ENCODE results near the gene C12orf60.
A peak's percentile ranks its signal among the peaks of the same experiment; 100 is the strongest.
"Not testable (repeated sequence)": the region's sequence is repeated elsewhere in the genome, so short reads cannot be mapped to it uniquely, and the experiment has no call there.

Gene C12orf60, protein sequence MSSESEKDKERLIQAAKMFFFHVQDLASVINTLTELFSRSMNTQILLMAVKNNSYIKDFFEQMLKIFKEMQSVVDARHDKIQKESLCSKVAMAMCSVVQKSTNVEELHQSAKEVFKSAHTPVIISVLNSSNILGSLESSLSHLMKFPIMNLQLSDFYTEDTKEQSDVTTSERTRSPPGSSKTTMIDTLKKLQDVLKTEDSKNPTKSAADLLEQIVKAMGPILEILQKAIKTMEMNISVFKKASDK

DNA sequence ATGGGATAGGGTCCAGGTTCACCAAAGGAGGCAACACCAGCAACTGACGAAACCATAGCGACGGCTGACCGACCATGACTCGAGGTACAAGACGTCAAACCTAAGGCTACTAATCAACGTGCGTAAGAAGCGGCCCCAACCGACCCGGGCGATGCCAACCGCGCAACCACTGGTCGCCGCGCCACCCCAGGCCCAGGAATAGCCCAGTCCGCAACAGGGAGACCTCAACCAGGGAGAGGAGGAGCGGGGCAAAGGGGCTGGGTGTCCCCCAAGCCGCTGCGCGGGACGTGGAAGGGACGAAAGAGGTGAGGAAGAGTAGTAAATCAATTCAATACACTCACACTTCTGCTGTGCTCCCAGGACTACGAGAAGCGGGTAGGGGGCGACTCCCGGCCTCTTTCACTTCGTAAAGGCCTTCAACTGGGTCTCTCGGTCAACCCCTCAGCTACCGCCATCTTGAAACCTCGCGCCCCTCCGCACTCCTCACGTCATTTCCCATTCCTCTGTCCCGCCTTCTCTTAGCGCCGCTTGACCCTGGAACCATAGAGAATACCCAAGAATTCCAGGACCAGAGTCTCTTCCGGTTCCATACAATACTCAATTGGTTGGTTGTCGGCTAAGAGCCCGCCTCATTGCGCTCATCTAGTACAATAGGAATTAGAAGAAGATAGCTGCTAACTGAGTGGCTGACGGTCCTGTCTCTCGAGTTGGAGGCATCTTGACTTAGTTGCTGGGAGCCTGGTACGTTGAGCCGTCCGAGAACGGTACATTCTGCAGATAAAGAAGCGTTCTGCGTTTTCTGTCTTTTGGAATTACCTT, at the start of gene C12orf60, which contains the start of gene WBP11:
TSS of gene C12orf60 (plus strand) at position 660 of the 819 bp plus-strand sequence. CDS start 19,266 bp downstream, outside the sequence.
TSS of gene WBP11 (minus strand) at position 468 of the 819 bp plus-strand sequence. CDS start 2,095 bp downstream, outside the sequence.
- peak; percentile 97 for DNase-seq

DNA sequence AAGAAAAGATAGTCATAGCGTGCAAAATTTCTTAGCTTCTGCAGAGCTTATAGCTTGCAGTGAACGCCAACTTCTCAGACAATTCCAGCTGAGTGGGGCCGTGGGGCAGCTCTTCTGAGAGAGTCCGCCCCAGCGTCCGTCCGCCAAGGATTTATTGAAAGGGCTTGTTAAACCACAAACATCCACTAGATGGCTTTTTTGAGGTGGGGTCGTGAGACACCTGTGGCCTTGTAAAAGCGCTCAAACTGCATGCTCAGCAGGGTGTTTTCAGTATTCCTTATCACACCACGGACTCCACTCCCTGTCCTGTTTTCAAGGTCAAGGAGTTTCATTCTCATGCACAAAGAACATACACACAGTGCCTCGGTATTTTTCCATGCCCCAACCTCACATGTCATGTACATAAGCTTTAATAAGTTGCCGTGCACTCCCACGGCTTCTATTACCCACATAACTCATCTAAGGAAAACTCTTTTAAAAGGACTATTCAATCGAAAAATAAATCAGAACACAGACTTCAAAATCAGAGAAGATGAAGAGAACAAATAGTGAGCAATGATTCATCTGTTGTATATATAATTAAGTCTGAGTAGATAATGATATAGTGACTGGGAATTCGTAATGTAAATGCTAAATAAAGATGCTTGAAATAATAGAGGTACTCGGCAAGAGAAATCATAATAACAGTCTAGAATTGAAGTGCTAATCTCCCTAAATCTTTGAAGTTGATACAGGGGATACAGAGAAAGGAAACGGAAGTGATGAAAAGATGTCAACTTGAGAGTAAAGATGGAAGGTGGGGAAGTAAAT, 46.9 kb upstream of the C12orf60 start:
- DNase-seq = no peak

DNA sequence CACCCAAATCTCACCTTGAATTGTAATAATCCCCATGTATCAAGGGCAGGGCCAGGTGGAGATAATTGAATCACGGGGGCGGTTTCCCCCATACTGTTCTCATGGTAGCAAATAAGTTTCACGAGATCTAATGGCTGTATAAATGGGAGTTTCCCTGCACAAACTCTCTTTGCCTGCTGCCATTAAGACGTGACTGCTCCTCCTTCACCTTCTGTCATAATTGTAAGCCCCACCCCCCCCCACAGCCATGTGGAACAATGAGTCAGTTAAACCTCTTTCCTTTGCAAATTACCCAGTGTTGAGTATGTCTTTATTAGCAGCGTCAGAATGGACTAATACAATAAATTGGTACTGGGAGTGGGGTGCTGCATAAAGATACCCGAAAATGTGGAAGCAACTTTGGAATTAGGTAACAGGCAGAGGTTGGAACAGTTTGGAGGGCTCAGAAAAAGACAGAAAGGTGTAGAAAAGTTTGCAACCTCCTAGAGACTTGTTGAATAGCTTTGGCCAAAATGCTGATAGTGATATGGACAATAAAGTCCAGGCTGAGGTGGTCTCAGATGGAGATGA, 43.7 kb upstream of the C12orf60 start:
- DNase-seq = not testable (repeated sequence)

DNA sequence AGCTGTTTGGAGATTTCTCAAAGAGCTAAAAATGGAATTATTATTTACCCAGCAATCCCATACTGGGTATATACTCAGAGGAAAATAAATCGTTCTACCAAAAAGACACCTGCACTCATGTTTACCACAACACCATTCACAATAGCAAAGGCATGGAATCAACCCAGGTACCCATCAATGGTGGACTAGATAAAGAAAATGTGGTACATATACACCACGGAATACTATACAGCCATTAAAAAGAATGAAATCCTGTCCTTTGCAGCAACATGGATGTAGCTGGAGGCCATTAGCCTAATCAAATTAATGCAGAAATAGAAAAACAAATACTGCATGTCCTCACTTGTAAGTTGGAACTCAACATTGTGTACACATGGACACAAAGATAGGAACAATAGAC, 38.1 kb upstream of the C12orf60 start:
- DNase-seq = no peak

DNA sequence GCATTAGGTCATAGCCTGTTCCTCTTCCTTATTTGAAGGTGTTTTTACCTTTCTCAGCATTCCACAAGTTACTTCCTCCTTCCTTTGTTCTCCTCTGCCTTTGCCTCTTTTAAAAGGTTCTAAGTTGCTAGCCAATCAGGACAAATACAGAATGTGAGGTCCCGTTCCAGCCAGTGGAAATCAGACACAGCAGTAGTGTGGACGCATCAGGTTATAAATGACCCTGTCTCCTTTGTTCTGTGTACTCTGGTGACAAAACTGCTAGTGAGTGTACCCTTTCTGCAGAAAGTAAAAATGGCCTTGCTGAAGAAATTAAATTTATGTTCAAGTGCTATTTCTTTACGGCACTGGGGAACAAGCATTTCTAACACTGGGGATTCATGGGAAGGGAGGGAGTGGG, 37.5 kb upstream of the C12orf60 start:
- DNase-seq = not testable (repeated sequence)

DNA sequence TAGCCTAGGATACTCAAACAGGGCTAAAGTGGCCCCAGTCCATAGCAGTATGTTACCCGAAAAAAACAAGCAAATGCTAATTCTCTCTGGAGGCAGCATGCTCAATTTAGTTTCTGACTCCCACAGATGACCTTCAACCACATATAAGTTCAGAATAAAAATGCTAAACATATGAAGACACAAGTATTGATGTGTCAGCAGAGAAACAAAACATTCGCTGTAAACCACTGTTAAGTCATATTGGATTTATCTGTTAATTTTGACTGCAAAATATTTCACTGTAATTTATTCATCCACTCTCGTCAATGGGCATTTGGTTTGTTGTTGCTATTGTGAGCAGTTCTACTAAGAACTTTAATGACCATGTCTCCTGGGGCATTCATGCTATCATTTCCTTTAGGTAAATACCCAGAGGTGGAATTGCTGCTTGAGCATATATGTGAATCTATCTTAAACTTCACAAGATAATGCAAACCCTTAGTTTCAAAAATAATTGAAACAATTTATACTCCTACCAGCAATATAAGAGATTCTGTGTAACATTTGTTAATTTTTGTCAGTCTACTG, 36.7 kb upstream of the C12orf60 start:
- DNase-seq = no peak

DNA sequence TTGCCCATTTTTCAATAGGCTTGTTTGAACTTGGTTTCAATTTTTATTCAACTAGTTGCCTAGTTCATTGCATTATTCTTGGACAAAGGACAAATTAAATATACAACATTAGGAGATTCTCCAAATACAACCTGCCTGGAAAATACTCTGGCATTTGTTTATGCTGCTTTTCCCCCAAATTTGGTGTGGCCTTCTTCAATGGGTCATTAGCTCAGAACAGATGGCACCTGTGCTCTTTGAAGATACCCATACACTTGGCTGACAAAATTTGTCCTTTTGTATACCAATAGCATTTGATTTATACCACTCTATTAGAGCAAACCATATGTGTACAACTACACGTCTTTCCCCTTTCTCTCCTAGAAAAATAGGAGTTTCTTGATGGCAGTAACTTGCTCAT, 35.9 kb upstream of the C12orf60 start:
- no peak for DNase-seq

DNA sequence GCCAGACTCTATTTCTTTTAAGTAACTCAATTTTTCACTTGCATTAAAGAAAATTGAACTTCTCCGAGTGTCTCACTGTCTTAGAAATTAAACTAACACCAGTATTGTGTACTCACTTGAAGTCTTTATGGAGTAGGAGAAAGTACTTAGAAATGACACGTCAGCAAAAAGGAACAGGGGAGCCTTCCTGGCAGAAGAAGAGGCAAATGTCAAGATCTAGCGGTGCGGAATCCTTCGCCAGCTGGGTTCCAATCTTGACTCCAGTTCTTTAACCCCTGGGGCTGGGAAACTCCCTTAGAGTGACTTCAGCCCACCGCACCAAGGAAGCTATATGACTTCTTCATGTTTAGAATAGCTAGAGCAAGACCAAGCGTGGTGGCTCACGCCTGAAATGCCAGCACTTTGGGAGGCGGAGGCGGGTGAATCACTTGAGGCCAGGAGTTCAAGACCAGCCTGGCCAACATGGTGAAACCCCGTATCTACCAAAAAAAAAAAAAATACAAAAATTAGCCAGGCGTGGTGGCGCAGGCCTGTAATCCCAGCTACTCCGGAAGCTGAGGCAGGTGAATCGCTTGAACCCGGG, 34.6 kb upstream of the C12orf60 start:
- no peak for DNase-seq

DNA sequence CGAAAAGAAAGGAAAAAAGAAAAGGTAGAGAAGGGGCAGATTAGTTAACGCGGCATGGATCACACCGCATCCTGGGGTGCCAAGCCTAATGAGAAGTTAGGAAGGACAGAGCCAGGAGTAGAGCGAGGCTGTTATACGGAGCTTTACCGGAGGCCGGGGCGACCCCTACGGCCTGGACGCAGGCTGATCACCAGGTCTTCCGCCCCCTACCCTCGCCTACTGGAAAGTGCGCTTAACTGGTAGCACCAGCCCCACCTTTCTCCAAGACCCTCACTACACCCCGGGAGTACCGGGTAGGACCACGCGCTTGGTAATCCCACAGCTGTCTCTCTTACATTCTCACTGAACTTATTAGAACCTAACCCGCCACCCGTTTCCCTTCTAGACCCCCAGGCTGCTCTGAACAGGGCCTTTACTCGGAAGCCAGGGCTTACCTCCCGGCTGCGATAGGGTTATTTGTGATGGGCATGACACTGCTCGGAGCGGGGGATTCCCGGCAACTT, 34.0 kb upstream of the C12orf60 start:
- DNase-seq = no peak

DNA sequence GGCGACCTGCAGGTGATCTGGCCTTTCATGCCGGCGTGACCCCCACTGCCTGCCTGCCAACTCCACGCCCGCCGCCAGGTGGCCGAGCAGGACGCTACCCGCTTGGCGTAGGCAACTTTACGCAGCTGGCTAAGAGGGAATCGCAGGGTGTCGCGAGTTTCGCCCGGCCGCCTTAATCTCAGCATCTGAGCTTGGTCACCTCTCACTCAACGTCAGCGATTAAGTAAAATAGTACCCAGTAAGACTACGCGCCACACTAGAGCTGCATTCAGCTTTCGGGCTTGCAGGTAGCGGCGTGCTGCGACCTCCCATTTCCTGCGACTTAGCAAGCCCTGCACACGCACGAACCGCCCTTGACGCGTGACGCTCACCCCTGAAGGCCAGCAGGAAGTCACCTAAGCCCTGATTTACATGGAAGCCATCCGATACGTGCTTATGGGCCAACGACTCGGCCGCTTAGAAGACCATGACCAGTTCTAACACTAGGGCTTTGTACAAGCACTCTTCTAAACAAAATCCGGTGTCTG, 33.4 kb upstream of the C12orf60 start:
- peak; percentile 83 for DNase-seq

DNA sequence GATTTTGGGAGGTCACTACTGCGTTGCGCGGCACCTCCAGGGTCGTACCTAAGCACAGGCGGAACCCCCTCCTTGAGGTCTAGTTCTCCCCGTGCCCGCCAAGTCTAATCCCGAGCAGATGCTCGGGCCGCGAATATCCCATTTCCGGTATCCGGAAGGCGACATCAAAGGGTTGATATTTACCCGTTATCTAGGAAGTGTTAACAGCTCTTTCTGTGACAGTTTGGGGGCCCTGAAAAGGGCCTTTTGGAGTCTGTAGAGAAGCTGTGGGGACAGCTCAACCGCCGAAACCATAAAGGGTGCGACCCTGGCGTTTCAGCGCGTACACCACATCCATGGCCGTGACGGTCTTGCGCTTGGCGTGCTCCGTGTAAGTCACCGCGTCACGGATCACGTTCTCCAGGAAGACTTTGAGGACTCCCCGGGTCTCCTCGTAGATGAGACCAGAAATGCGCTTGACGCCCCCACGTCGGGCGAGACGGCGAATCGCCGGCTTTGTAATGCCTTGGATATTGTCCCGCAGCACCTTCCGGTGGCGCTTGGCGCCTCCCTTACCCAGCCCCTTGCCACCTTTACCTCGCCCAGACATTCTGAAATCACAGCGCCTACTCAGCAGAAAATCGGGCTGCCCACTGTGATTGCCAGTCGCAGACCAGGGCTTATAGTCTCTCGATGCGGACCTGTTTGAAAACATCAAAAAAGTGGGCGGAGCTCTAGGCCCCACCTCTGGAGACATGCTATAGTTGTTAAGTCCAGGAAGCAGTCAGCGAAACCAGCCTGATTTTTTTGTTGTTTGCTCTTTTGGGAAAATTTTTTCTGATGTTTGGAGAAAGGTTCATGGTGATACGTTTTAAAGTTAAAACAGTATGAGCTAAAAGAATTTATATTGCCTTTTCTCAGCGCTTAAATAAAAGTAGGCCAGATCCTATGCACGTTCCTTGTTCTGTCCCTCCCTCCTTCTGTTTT, 32.7 kb upstream of the C12orf60 start:
- DNase-seq = peak; percentile 72

DNA sequence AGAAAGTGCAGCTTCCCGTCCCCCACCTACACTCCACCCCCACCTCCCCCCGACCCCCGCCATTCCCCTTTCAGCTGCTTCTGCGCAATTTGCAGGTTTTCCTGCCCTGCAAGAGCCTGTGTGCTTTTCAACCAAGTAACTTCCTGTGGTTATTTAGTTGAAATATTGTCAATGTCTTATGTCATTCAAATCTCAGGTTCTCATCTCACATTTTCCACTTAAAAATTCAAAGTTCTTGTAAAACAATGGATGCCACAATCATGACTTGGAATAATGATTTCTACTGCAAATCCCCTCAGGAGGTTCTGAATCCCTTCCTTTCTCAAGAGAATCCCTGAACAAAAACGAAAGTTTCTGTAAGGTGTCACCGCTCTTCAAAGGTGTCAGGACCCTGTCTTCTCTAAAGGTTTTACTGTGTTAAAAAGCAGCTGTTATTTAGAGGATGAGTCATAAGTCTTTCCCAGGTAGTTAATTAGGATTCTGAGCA, 31.8 kb upstream of the C12orf60 start:
- no peak for DNase-seq

DNA sequence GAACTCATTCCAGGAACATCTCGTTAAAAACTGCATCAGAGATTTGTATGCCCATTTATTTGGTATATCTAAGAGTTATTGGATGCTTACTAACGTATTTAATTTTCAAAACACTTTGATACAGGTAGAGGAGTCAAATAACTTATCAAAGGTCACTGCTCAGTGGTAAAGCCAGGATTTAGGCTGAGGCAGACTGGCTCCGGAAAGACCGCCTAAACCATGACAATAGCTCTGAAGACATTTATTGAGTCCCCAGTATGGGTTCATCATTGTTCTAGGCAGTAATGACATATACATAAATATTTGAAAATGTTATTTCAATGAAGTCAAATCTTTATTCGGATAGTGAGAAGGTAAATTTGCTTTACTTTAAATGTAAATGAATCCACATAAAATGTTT, 30.5 kb upstream of the C12orf60 start:
- DNase-seq = no peak

DNA sequence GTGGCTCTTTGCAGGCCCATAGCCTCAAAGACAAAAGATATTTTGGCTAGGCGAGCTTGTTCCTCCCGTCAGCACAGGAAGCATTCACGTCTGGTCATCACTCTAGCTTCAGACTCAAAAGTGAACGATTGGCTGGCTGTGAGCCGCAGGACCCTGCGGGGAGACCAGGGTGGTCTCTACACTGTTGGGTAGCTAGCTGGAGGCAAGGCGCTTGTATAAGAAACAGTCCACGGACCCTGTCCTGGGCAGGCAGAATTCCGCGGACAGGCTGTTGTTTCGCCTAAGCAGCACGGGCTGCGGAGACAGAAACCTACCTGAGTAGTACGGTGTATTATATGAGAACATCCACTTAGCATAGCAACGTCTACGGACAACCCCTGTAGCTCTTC, 29.8 kb upstream of the C12orf60 start:
- DNase-seq = no peak

DNA sequence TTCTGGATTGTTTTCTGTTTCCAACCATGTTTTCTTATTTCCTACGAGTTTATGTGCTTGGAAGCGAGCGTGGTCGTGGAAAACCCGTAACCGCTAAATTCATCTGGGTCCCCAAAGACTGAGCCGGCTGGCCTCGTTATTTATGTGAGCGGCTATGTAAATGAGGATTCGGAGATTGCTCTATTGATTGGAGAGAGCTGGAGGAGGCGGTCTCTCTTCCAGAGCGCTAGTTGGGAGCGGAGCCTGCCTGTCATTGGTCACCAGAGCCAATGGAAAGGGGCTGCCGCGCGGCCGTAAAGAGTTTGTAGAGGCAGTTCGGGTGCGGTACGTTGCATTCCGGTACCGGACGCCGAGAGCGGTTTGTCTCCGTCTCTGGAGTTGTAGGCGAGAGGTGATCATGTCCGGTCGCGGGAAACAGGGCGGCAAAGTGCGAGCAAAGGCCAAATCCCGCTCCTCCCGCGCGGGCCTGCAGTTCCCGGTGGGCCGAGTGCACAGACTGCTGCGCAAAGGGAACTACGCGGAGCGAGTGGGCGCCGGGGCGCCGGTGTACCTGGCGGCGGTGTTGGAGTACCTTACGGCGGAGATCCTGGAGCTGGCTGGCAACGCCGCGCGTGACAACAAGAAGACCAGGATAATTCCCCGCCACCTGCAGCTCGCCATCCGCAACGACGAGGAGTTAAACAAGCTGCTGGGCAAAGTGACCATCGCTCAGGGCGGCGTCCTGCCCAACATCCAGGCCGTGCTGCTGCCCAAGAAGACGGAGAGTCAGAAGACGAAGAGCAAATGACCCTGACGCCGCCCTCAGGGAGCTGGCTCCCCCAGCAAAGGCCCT, 29.2 kb upstream of the C12orf60 start:
- DNase-seq = no peak

DNA sequence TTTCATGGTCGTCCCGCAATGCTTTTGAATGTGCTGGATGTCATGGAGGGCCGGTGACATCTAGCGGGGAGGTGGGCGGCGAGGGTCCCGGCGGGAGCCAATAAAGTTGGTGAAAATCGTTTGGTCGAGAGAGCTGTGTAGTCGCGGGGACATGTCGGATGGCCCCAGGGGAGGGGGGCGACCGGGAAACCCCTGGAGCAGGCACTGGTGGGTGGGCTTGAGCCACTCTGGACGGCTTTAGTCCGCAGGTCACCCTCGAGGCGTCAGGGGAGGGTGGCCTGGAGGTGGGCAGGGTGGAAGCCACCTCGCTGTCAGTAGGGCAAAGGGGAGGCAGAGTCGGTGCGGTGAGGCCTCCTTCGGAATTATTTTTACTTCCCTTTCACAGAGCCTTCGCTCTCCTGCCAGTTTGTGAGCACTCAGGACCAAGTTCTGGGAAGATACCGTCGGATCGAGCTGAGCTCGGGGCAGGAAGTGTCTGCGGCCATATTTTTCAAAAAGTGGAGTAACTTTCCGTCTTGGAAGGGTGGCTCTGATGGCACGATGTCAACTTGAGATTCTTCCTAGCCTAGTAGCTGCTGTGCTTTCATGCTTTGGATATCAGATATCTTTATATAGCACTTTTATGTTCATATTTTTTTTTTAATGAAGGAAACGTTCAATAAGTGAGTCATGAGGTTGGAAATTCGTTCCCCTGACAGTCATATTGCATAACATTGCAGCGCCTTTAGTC, 28.4 kb upstream of the C12orf60 start:
- DNase-seq = no peak

DNA sequence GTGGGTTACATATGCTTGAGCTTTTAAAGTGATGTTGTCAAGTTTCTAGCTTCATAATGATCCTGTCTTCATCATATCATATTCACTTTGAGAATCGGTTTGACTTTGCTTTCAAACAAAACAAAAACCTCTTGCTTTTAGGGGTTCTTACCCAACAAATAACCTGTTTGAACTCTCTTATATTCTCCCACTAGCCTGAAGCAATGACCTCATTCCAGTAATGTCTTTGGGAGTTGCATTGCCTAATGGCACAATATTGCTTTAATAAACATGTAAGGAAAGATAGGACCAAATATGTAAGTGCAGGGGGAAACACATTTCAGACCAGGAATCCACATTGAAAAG, 27.9 kb upstream of the C12orf60 start:
- no peak for DNase-seq

DNA sequence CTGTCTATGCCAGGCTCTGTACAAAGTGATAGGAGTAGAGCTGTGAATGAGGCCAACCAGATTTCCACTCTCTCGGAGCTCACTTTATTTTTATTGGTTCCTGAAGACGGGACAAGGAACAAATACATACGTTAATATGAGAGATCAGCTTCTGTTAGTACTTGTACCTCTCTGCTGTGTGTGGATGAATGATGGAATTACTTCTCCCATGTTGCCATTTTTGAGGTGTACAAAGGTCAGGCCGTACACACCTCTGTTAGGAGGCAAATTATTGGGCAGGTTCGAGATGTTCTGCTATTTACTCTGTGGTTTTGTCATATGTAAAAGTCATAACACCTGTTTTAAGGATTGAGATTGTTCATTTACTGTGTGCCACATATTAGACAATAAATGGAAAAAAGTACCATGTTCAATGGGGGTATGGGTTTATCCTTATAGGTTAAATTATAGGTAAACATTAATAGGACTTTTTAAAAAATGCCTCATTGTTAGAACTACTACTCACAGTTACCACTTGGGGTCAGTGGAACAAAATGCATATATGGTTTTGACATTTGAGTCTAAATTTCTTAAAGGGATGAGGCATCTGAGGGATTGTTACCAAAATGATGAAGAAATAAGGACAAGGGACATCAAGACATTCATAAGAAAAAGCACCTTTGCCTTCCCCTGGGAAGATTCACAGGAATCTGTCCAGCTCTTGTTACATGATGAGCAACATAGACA, 27.1 kb upstream of the C12orf60 start:
- DNase-seq = no peak

Data from NCI-H510A (cell line).